ACC112 (cell line): Measurements from ENCODE around the gene SH3BGR.

Experiments
- H2AFZ ChIP-seq: fragments of 200-600 bp; sonication (generic); one replicate; pipeline ENCODE4 v1.6.0; 2017; ENCODE audit warnings: antibody characterized with exemption, low read length; ENCODE audit not compliant: unreplicated experiment
- H3K27ac ChIP-seq: fragments of 200-600 bp; sonication (generic); 2 replicates; pipeline ENCODE4 v1.5.1; 2014; ENCODE audit warnings: low read depth, mild to moderate bottlenecking, antibody characterized with exemption, low read length, moderate library complexity
- H3K27me3 ChIP-seq: fragments of 200-600 bp; sonication (generic); 2 replicates; pipeline ENCODE4 v1.6.1; 2014; ENCODE audit warnings: mild to moderate bottlenecking, antibody characterized with exemption, low read length, moderate library complexity, mixed read lengths; ENCODE audit not compliant: insufficient read depth
- H3K36me3 ChIP-seq: fragments of 200-600 bp; sonication (generic); 2 replicates; pipeline ENCODE4 v1.6.1; 2016; ENCODE audit warnings: mild to moderate bottlenecking, antibody characterized with exemption, low read length, moderate library complexity, mixed read lengths; ENCODE audit not compliant: insufficient read depth
- H3K4me1 ChIP-seq: fragments of 200-600 bp; sonication (generic); one replicate; pipeline ENCODE4 v1.6.1; 2016; ENCODE audit warnings: low read length, mixed read lengths; ENCODE audit not compliant: insufficient read depth, unreplicated experiment, control insufficient read depth
- H3K4me3 ChIP-seq: fragments of 200-600 bp; sonication (generic); 2 replicates; pipeline ENCODE4 v1.5.1; 2014; ENCODE audit warnings: mild to moderate bottlenecking, low read depth, low read length
- H3K79me2 ChIP-seq: fragments of 200-600 bp; sonication (generic); one replicate; pipeline ENCODE4 v1.6.0; 2016; ENCODE audit warnings: low read length; ENCODE audit not compliant: control insufficient read depth, unreplicated experiment, insufficient read depth

The SH3BGR gene

DNA sequence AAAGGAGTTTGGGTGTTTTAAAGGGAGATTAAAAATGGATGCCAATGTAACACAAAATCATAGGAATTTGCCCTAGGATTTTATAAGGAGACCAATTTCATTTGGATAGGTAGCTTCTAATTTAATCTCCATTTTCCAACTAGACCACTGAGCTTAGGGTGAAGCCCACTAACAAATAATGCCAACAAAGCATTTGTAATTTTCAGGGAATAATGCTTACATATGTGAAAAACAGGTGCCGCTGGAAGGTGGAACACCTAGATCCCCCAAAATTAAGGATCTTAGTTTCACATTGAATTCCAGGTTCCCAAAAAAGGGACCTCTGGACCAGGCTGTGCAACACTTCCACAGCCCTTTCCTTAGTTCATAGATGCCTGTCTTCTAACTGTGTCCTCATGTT is 94.8 kb downstream of the SH3BGR start:
- H2AFZ ChIP-seq, result no peak overlapping the region
- no peak overlapping the region for H3K4me3 ChIP-seq
- no peaks in the 10 kb centered on the region for H3K27me3 ChIP-seq
- no peak overlapping the region for H3K27ac ChIP-seq
- no peaks in the 10 kb centered on the region for H3K4me1 ChIP-seq
- H3K36me3 ChIP-seq, result no peaks in the 10 kb centered on the region
- no peaks in the 10 kb centered on the region for H3K79me2 ChIP-seq

GRCh38 chr21:39552856-39553255 is 101.1 kb downstream of the SH3BGR start:
- Histone ChIP-seq H3K27ac (no peak overlapping the region), H3K4me1 (no peaks in the 10 kb centered on the region), H3K79me2 (no peaks in the 10 kb centered on the region), H2AFZ (no peak overlapping the region), H3K27me3 (no peaks in the 10 kb centered on the region), H3K36me3 (no peaks in the 10 kb centered on the region), H3K4me3 (no peak overlapping the region)

DNA sequence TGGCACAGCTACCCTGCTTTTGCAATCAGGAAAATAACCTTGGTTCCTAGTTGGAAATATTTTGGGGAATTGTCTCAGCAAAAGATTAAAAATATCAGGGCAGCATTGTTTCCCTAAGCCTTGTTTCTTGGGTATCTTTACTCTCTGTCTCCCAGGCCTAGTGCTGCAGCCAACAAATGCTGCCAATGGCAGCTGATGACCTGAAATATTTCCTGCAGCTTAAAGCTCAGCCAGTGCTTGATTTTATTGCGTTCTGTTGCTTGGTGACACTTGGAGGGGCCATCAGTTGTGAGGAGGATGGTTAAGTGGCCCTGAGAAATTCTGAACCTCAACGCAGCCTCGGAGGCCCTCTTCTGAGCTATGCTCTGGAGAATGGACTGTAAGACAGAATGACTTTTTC is 101.6 kb downstream of the SH3BGR start:
- H3K27me3 ChIP-seq, result no peaks in the 10 kb centered on the region
- no peaks in the 10 kb centered on the region for H3K36me3 ChIP-seq
- no peaks in the 10 kb centered on the region for H3K4me1 ChIP-seq
- H2AFZ ChIP-seq, result no peak overlapping the region
- H3K79me2 ChIP-seq, result no peaks in the 10 kb centered on the region
- H3K4me3 ChIP-seq, result no peak overlapping the region
- no peak overlapping the region for H3K27ac ChIP-seq

- no peaks in the 10 kb centered on the region for H3K36me3 ChIP-seq
- no peaks in the 10 kb centered on the region for H3K4me1 ChIP-seq
- no peak overlapping the region for H2AFZ ChIP-seq
- H3K4me3 ChIP-seq, result no peak overlapping the region
- no peaks in the 10 kb centered on the region for H3K27me3 ChIP-seq
- no peak overlapping the region for H3K27ac ChIP-seq
- H3K79me2 ChIP-seq, result no peaks in the 10 kb centered on the region
These were observed 104.3 kb downstream of the SH3BGR start for GRCh38 chr21:39555911-39556590.

DNA sequence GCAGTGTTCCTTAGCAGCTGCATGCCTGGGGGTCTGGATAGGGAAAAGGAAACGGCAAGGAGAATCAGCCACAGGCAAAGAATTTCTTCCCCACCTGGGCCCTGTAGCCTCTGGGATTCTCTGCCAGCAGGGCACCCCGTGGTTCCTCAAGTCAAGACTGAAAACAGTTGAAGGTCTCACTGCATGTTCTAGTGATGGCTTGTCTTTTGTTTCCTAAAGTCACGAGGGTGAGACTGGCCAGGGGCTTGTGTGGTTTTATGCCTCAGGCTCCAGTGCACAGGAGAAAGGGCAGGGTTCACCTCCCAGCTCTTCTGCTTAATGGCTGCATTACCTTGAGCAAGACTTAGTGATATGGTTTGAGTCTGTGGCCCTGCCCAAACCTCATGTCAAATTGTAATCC is 107.7 kb downstream of the SH3BGR start:
- no peaks in the 10 kb centered on the region for H3K4me1 ChIP-seq
- no peaks in the 10 kb centered on the region for H3K27me3 ChIP-seq
- no peaks in the 10 kb centered on the region for H3K36me3 ChIP-seq

GRCh38 chr21:39561140-39561539 is 109.4 kb downstream of the SH3BGR start:
- Histone ChIP-seq H3K4me3 (no peak overlapping the region), H3K27ac (no peak overlapping the region), H2AFZ (no peak overlapping the region), H3K27me3 (no peaks in the 10 kb centered on the region), H3K4me1 (no peaks in the 10 kb centered on the region), H3K79me2 (no peaks in the 10 kb centered on the region), H3K36me3 (no peaks in the 10 kb centered on the region)

More for the DNA sequence above, 107.7 kb downstream of the SH3BGR start:
- H3K4me3 ChIP-seq, result no peak overlapping the region
- no peaks in the 10 kb centered on the region for H3K79me2 ChIP-seq
- H3K27ac ChIP-seq, result no peak overlapping the region
- H2AFZ ChIP-seq, result no peak overlapping the region

GRCh38 chr21:39562791-39563770 is 111.3 kb downstream of the SH3BGR start:
- Histone ChIP-seq H3K36me3 (no peaks in the 10 kb centered on the region), H3K79me2 (no peaks in the 10 kb centered on the region), H3K27ac (no peak overlapping the region), H3K4me1 (no peaks in the 10 kb centered on the region), H2AFZ (no peak overlapping the region), H3K4me3 (no peak overlapping the region), H3K27me3 (no peaks in the 10 kb centered on the region)

GRCh38 chr21:39564200-39564599 is 112.4 kb downstream of the SH3BGR start:
- Histone ChIP-seq H2AFZ (no peak overlapping the region), H3K27me3 (no peaks in the 10 kb centered on the region), H3K4me1 (no peaks in the 10 kb centered on the region), H3K36me3 (no peaks in the 10 kb centered on the region), H3K4me3 (no peak overlapping the region), H3K79me2 (no peaks in the 10 kb centered on the region), H3K27ac (no peak overlapping the region)
